HG03095 (cell line): Measurements from ENCODE around the gene USP48.
"Not testable (repeated sequence)": the region's sequence is repeated elsewhere in the genome, so short reads cannot be mapped to it uniquely, and the experiment has no call there.

Experiments
- ATAC-seq: cut with Tn5 transposase; IDR thresholded peaks from one replicate; pipeline ENCODE4 v1.9.1; 2021; ENCODE audit warnings: moderate library complexity; ENCODE audit not compliant: unreplicated experiment

Gene USP48

DNA sequence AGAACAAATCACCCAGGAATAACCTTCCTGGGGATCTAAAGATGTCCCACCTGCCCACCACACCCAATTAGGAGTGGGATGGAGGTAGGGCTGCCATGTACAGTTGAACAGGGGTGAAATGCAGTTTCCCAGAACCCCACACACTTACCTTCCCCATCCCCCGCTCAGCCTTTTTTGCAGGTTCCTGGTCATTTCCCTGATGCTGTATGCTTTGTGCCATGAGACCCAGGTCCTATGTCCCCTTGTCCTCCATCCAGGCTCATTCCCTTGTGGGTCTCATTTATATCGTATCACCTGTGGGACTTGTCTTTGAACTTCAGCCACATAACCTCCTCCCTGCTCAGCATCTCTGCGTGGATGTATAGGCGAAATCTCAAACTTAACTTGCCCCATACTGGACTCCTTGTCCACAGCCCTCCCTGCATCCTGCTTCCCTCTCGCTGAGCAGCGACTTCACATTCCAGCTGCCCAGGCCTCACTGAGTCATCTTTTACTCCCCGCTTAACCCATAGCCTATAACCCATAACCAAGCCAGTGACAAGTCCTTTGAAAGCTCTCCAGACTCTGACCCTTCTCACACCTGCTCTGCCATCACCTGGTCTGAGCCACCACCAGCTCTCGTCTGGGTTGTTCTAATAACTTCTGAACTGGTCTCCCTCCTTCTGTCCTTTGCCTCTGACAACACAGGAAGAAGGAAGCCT is 33.8 kb upstream of the USP48 start:
- ATAC-seq: no peak

DNA sequence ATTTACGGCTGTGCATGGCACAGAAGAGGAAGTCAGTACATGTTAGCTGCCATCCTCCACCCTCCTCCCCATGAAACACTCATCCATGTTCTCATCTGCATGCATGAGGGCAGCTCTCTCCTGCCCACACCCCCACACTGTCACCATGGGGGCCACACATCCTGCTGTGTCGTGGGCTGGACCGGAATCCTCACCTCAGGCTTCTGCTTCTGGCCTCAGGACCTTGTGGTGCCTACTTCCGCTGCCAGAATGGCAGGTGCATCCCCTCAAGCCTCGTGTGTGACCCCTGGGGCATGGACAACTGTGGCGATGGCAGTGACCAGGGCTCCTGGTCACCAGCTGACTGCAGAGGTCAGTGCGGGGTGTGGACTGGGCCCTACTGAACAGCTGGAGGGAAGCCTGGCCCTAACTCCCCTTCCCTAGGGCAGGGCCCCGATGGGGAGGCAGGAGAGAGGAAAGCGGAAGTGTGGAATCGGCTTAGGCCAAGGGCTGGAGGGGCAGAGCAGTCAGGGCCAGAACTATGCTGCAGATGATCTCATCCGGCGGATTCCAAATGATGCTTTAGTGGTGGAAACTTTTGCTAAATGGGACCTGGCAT is 32.9 kb upstream of the USP48 start:
- ATAC-seq: no peak

DNA sequence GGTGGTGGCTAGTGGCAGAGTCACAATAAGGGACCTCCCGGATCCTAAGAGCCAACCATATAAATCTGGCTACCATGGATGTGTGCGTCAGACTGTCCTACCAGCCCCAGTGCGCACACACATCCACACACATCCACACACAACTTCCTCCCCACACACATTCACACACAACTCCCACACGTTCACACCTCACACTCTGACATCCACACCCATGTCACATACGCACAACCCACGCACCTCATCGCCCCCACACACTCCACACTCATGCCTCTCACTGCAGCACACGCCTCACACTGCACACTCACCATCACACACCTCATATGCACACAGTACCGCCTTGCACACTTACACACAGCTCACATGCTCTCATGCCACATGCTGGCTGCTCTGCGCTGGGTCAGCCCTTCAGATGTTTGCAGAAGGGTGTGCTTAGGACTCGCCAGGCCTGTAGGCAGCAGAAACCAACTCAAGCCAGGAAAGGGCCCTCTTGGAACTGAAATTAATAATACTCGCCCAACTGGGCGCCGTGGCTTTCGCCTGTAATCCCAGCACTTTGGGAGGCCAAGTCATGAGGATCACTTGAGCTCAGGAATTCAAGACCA is 32.1 kb upstream of the USP48 start:
- no peak for ATAC-seq

DNA sequence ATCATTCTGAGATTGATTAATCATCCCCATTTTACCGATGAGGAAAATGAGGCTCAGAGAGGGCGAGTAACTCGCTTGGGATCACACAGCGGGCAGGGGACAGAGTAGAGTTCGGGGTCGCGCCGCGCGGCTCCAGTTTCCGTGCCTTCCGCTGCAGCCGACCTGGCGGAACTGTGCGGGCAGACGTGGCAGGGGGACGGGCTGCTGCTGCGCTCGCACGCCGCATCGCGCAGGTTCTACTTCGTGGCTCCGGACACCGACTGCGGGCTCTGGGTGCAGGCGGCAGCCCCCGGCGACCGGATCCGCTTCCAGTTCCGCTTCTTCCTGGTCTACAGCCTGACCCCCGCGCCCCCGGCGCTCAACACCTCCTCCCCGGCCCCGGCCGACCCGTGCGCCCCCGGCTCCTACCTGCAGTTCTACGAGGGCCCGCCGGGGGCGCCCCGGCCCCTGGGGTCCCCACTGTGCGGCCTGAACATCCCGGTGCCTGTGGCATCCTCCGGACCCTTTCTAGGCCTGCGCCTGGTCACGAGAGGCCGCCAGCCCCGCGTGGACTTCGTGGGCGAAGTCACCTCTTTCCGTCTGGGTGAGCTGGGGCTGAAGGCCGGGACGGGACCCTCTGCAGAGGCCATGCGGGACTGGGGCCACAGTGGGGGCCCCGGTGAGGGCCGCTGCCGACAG is 31.4 kb upstream of the USP48 start:
- ATAC-seq: no peak

DNA sequence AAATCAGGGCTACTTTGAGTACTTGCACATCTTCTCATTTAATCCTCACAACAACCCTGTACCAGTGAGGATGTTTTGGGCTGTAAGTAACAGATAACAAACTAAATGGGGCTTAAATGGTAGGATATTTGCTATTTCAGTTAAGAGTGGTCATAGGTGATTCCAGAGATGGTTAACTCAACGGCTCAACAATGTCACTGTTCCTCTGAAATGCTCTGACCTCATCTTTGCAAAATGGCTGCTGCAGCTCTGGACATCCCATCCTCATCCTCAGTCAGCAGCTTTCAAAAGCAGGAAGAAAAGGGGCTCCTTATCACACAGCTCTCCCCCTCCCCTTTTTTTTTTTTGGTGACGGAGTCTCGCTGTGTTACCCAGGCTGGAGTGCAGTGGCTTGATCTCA is 30.6 kb upstream of the USP48 start:
- no peak for ATAC-seq

DNA sequence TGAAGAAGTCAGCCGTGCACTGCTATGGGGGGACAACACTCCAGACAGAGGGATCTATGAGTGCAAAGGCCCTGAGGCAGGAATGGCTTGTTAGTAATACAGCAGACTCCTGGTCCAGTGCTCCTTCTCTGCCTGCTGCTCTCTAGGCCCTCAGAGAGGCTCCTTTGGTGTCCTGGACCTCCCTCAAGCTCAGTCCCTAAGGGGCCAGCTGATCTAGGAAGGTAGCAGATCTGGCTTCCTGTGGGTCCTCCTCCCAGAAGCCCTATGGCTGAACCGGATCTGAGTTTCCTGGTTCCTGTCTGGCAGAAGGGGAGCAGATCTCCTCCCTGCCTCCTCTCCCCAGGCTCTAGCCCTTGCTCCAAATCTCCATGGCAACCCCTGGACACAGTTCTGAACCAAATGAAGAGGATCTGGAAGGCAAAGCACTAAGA is 28.9 kb upstream of the USP48 start, which contains the start of gene LDLRAD2:
Gene LDLRAD2, plus strand, starts transcription at position 391 of the 431 bp plus-strand sequence. CDS start 187 bp downstream, outside the sequence.
- no peak for ATAC-seq

DNA sequence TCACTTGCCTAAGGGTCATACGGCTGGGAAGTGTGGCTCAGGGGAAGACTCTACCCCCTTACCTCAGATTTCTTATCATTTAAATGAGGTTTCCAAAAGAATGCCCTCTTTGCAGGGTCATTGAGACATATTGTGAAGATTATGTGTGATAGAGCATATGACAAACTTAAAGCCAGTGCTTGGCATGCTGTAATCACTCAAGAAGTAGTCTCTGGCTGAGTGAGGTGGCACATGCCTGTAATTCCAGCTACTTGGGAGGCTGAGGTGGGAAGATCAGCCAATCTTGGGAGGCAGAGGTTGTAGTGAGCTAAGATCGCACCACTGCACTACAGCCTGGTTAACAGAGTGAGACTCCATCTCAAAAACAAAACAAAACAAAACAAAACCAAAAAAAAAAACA is 21.6 kb upstream of the USP48 start:
- ATAC-seq: no peak

DNA sequence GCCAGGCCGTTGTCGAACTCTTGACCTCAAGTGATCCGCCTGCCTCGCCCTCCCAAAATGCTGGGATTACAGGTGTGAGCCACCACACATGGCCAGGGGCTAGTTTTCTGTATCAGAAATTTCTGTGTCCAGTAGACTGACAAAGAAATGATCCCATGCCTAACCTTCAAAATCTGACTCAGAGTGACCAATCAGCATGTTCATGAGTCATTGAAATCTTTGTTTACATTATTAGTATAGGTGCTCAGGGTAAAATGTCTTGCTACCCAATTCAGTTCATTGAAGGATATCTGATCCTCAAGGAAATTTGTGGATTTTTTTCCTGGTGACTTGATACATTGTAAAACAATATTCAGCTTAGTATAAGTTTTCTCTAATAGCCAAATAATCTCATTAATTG is 18.2 kb upstream of the USP48 start:
- ATAC-seq: no peak

DNA sequence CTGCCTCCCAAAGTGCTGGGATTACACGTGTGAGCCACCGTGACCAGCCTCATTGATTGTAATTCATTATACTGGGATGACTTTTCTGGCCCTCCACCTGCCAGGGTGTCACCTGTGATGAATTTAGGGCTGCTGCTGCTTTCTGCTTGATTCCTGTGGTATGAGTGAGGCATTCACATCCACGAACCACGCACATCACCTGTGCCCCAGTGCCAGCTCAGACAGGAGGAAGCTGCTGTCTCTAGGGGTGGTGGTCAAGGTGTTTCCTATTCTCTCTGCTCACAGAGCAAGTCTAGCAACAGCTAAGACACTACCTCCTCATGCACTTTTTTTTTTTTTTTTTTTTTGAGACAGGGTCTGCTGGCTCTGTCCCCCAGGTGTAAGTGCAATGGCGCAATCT is 16.8 kb upstream of the USP48 start:
- no peak for ATAC-seq

DNA sequence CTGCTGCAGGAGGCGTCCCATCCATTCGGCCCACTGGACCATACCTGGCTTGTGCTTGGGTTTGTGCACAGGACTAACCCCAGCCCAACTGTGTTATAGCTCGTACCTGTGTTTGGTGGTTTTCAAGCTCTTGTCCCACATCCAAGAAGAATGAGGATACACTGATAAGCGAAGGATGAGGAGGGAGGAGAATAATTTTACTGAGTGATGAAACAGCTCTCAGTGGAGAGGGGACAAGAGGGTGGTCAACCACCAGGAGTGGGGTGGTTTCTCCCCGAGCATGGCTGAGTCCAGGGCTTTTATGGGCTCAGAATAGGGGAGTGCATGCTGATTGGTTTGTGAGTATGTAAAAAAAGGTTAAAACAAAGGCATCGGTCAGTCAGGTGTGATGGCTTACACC is 12.1 kb upstream of the USP48 start:
- no peak for ATAC-seq

DNA sequence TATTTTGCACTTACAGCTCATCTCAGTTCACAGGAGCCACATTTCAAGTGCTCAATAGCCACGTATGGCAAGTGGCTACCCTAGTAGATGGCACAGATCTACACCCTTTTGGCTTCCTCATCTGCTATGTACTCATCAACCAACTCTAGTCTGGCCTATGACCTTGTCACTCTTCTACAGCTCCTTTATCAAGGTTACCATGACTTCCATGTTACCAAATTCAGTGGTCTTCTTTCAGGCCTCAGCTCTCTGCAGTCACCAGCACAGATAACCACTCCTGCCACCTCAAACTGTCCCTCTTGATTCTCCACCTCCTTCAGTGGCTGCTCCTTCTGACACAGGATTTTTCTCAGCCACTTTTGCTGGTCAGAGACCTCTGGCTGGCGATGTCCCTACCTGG is 11.7 kb upstream of the USP48 start:
- ATAC-seq: no peak

DNA sequence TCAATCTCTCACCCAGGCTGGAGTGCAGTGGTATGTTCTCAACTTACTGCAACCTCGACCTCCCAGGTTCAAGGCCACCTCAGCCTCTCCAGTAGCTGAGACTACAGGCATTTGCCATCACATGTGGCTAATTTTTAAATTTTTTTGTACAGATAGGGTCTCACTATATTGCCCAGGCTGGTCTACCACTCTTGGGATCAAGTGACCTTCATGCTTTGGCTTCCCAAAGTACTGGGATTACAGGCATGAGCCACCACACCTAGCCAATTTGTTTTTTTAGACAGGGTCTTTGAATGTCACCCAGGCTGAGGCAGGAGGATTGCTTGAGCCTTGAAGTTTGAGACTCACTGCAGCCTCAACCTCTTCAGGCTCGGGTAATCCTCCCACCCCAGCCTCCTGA is 10.2 kb upstream of the USP48 start:
- ATAC-seq: no peak

DNA sequence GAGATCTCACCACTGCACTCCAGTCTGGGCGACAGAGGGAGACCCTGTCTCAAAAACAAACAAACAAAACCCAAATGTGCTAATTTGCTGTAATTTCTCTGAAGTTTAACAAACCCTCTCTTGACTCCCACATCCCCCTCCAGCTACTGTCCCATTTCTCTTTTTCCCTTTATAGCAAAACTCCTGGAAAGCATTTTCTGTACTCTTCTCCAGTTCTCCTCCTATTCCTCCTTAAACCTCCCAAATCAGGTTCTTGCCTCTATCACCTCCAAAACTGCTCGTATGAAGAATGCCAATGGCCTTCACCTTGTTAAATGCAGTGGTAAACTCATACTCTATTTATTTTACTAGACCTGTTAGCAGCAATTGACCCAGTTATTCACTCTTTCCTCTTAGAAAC is 3.7 kb upstream of the USP48 start:
- no peak for ATAC-seq

DNA sequence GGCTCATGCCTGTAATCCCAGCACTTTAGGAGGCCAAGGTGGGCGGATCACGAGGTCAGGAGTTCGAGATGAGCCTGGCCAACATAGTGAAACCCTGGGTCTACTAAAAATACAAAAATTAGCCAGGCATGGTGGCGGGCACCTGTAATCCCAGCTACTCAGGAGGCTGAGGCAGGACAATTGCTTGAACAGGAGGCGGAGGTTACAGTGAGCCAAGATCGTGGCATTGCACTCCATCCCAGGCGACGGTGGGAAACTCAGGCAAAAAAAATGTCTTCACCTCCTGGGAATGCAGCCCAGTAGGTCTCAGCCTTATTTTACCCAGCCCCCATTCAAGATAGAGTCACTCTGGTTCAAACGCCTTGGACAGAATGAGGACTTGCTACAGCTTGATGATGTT is 2.8 kb upstream of the USP48 start:
- not testable (repeated sequence) for ATAC-seq

DNA sequence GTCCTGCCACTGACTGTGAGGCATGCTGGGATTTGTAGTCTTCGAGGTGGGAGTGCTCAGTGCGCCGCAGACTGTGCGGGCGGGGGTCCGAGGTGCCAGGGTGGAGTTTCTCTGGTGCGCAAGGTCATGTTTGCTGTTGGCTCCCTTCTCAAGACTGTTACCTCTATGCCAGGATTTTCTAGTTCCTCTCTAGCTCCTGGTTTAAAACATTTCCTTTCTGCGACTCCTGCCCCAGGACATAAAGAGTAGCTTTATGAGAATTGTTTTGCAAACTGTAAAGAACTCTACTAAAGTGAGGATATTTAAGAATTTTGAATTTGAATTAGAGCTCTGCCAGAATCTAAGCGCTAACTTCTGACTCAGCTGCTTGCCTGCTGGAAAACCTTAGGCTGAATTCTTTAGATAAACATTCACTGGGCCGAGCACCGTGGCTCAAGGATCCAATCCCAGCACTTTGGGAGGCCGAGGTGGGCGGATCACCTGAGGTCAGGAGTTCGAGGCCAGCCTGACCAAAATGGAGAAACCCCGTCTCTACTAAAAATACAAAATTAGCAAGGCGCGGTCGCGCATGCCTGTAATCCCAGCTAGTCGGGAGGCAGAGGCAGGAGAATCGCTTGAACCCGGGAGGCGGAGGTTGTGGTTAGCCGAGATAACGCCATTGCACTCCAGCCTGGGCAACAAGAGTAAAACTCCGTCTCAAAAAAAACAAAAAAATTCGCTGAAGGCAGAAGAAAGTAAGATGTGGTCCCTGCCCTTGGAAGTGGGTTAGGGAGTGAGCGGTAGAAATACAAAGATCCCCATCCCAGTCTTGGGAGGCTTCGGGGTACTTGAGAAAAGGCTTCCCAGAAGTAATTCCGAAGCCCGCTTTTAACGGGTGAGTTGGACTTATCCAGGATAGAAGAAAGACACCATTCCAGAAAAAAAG is 992 bp upstream of the USP48 start:
- no peak for ATAC-seq

DNA sequence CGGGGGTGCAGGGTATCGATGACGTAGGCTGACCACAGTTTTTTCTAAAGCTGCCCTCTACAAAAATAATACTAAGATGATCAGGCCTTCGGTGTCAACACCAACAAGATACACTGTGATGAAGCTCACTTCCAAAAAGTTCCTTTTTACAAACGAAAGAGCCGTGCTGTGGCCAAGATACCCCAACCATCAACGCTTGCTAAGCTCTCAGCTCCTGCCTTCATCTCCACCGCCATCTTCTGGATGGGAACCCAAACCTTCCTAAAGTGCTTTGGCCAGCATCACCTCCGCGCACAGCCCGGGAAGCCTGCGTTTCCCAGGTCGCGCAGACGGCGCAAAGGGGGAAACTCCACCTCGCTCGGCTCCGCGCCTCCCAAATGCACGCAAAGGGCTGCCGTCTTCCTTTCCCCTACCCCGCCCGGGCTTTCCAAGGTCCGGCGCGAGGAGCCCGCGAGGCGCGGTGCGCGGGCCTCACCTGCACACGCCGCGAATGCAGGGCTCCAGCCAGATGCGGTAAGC is 541 bp downstream of the USP48 start:
- ATAC-seq: peak; percentile 20

DNA sequence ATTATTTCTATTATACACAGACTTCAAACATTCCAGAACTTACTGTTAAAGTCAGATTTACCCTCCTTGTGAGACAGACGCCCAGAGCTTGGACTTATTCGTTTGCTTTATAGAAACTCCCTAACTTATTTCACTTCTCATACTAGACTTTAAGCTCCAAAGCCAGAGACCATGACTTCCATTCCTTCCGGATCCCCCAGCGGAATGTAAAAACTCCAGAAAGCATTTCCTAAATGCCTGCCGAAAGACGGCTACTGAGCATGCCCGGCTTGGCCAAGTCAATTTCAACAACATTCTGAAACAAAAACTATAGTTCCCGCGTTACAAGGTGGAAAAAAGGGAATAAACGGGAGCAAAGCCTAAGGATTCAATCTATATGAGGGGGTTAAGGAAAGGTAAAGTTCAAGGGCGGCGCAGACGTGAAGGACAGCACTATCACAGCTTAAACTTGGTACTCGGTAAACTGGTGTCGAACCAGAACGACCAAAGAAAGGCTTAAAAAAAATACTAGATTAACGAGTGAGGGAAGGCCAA is 1.1 kb downstream of the USP48 start:
- peak; percentile 24 for ATAC-seq

DNA sequence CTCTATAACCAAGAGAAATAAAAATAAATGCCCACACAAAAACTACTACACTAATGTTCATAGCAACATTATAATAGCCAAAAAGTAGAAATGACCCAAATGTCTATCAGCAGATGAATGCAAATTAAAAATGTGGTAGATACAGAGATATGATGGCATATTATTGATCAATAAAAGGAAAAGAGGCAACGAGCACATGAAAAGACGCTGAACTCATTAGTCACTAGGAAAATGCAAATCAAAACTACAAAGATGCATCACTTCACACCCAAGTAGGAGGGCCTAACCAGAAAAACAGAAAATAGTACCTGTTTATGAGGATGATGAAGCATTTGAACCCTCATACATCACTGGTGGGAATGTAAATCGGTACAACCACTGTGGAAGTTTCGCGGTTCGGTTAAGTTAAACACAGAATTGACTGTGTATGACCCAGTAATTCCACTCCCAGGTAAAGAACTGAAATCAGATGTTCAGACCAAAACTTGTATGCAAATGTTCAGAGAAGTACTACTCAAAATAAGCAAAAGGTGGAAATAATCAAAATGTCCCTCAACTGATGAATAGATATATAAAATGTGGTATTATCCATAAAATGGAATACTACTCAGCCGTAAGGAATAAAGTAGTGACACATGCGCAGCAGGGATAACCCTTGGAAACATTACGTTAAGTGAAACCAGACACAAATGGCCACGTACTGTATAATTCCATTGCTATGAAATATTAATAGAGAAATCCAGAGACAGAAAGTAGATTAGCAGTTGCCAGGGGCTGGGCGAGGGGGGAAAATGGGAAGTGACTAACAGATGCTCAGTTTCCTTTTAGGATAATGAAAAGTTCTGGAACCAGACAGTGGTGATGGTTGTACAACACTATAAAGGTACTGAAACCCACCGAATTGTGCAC is 3.1 kb downstream of the USP48 start:
- ATAC-seq: no peak

DNA sequence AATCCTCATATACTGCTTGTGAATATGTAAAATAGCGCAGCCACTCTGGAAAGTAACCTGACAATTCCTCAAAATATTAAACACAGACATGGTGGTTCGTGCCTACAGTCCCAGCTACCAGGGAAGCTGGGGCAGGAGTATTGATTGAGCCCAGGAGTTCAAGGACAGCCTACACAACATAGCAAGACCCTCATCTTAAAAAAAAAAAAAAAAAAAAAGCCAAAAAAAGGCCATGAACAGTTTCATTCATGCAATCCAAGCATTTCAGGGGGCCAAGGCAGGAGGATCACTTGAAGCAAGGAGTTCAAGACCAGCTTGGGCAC is 4.6 kb downstream of the USP48 start:
- ATAC-seq: no peak
